Natural killer cell (primary cell): Measurements from ENCODE around the gene SHC2. TPM values are rescaled to one million over a fixed set of nuclear protein-coding genes. Genes with fewer than 3 reads are reported as not detected.

Experiments
- ATAC-seq, 3 donors: fragments of 150-1000 bp in 2 of 3; fragments of 200-7000 bp in 1 of 3; cut with Tn5 transposase; 1 replicate in 1 of 3; 2 replicates in 2 of 3; pipeline ENCODE4 v1.10.0; 2021; ENCODE audit warnings: mild to moderate bottlenecking in 2 of 3, moderate library complexity in 2 of 3
- DNase-seq, 2 donors: peaks; one replicate each; pipeline versions ENCODE4 v3.0.0 to v3.0.0-alpha.2; 2013 to 2021; ENCODE audit warnings: mixed read lengths in 1 of 2
- H3K27ac ChIP-seq: one replicate; pipeline ENCODE4 v1.5.1; 2013; ENCODE audit warnings: mild to moderate bottlenecking, low read length
- H3K27me3 ChIP-seq: one replicate; pipeline ENCODE4 v1.6.1; 2013; ENCODE audit warnings: low read length; ENCODE audit not compliant: control insufficient read depth, insufficient read depth
- H3K36me3 ChIP-seq: one replicate; pipeline ENCODE4 v1.6.1; 2013; ENCODE audit warnings: low read length; ENCODE audit not compliant: control insufficient read depth, insufficient read depth
- H3K4me1 ChIP-seq: one replicate; pipeline ENCODE4 v1.6.1; 2013; ENCODE audit warnings: low read length; ENCODE audit not compliant: control insufficient read depth, insufficient read depth
- H3K4me3 ChIP-seq: one replicate; pipeline ENCODE4 v1.5.1; 2013; ENCODE audit warnings: low read length
- H3K9me3 ChIP-seq: one replicate; pipeline ENCODE4 v1.6.1; 2013; ENCODE audit warnings: low read length; ENCODE audit not compliant: control insufficient read depth, insufficient read depth
- H3K27ac Mint-ChIP-seq, 2 donors: one replicate each; pipeline ENCODE4 v1.8.0; 2022; ENCODE audit warnings: mild to moderate bottlenecking in 2 of 2, mixed read lengths in 2 of 2, moderate library complexity in 1 of 2
- H3K27me3 Mint-ChIP-seq, 2 donors: one replicate each; pipeline ENCODE4 v1.8.0; 2022; ENCODE audit warnings: low read depth in 2 of 2, mixed read lengths in 2 of 2
- H3K36me3 Mint-ChIP-seq: one replicate; pipeline ENCODE4 v1.8.0; 2022; ENCODE audit warnings: mixed read lengths
- H3K4me1 Mint-ChIP-seq, 2 donors: one replicate each; pipeline ENCODE4 v1.8.0; 2022; ENCODE audit warnings: mixed read lengths in 2 of 2
- H3K4me3 Mint-ChIP-seq: one replicate; pipeline ENCODE4 v1.8.0; 2022; ENCODE audit warnings: mild to moderate bottlenecking, moderate library complexity, mixed read lengths
- H3K9me3 Mint-ChIP-seq, 2 donors: one replicate each; pipeline ENCODE4 v1.8.0; 2022; ENCODE audit warnings: mixed read lengths in 2 of 2
- CTCF ChIP-seq: fragments of 200-600 bp; IDR thresholded peaks from one replicate; pipeline ENCODE4 v1.8.0; 2022; ENCODE audit warnings: antibody characterized with exemption
- WGBS: methylation state at CpG from one replicate; pipeline ENCODE4 v1.1.7; 2013; ENCODE audit warnings: missing lambda C conversion rate; ENCODE audit not compliant: insufficient coverage; 5-methylcytosine and 5-hydroxymethylcytosine counted together
- intact Hi-C: fragments of 100-400 bp; cut with micrococcal nuclease; formaldehyde crosslinking; loops from one replicate; pipeline ENCODE4 v1.14.2; 2022
- total RNA-seq, 4 donors: library from RNA; stranded (reverse); fragments of 120-200 nt in 1 of 4; gene quantifications; one replicate each; pipeline versions ENCODE4 v1.2.3 to v1.2.4, GENCODE V29; 2013 to 2022

The SHC2 gene
- total RNA-seq, 3 donors from 2014 or later (not counting 1 experiment from before 2014, with no cell fraction given): 0.75 TPM; not detected in 2

DNA sequence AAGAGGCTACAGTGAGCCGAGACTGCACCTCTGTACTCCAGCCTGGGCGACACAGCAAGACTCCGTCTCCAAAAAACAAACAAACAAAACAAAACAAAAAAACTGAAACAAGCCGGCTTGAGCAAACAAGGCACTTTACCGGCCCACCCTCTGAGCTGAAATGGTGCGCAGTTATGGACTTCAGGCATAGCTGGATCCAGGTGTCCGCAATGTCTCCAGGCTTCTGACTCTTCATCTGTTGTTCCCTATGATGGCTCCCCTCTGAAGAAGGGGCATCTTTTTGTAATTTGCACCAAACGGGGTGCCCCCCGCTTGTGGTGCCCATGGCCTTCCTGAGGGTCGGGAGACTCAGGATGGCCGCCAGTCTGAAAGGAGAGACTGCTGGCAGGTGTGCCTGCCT is 58.0 kb downstream of the SHC2 start:
- Mint-ChIP-seq H3K9me3 (no peaks in the 10 kb centered on the region), H3K27ac (no peak overlapping the region)

GRCh38 chr19:401866-402511 is 58.8 kb downstream of the SHC2 start:
- H3K9me3 ChIP-seq: no peaks in the 10 kb centered on the region
- DNase-seq: no peak
- Mint-ChIP-seq H3K4me3 (no peak overlapping the region), H3K36me3 (no peaks in the 10 kb centered on the region), H3K4me1 (no peaks in the 10 kb centered on the region), H3K9me3 (no peaks in the 10 kb centered on the region), H3K27me3 (peaks cover 0 to 2% of the 10 kb centered on the region in 2 donors), H3K27ac (no peak overlapping the region)
- intact Hi-C loops: no loop called here
- no peak overlapping the region for H3K4me3 ChIP-seq
- ATAC-seq: no peak
- no peaks in the 10 kb centered on the region for H3K4me1 ChIP-seq
- no peak overlapping the region for H3K27ac ChIP-seq
- WGBS: 57% methylated on average over 38 of the region's 38 CpGs
- H3K27me3 ChIP-seq: peaks cover 2% of the 10 kb centered on the region
- no peak for TF ChIP-seq CTCF
- H3K36me3 ChIP-seq: no peaks in the 10 kb centered on the region

More for the DNA sequence above, 58.0 kb downstream of the SHC2 start:
- no peak for TF ChIP-seq CTCF
- Histone ChIP-seq H3K36me3 (no peaks in the 10 kb centered on the region), H3K4me3 (no peak overlapping the region), H3K4me1 (no peaks in the 10 kb centered on the region), H3K9me3 (no peaks in the 10 kb centered on the region), H3K27ac (no peak overlapping the region), H3K27me3 (peaks cover 3% of the 10 kb centered on the region)
- intact Hi-C loops: no loop called here
- no peak for DNase-seq
- Mint-ChIP-seq H3K36me3 (no peaks in the 10 kb centered on the region), H3K4me3 (no peak overlapping the region), H3K27me3 (peaks cover 0 to 2% of the 10 kb centered on the region in 2 donors), H3K4me1 (no peaks in the 10 kb centered on the region)
- ATAC-seq: no peak
- WGBS: 86% methylated on average over 11 of the region's 11 CpGs

DNA sequence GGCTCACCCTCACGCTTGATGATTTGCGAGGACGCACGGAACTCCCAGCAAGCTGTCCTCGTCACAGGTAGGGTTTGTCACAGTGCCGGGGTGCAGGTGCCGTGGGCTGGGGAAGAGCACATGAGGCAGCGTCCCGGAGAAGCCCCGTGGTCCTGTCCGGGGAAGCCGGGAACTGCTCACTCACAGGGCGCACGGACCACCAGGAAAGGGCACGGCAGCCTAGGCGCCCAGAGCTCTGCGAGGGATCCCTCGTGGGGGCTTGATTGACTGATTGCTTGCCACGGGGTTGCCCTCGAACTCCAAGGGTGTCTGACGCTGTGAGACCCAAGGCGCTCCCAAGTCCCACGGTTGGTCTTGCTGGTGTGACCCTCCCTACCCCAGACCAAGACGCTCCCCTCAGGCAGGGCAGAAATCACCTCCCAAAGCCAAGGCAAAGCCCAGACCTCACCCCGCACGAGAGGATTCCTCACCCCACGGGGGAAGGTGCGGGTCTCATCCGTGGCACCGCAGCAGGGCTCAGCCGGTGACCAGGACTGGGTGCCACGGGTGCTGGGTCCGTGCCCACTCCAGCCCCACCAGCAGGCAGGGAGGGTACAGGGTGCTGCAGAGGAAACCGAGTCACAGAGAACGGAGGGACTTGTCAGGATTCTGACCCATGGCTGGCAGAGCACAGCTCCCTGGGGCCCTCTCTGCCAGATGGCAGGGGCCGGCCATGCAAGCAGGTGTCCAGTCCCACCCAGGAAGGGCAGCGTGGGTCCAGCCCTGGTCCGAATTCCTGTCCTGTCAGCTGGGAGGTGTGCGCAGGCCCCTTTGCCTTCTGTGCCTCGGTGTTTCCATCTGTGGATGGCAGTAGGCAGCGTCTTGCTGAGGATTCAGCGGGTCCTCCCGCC is 59.6 kb downstream of the SHC2 start:
- no peaks in the 10 kb centered on the region for H3K36me3 Mint-ChIP-seq
- no peak overlapping the region for H3K27ac Mint-ChIP-seq
- H3K4me3 Mint-ChIP-seq: no peak overlapping the region
- peaks cover 0 to 2% of the 10 kb centered on the region in 2 donors for H3K27me3 Mint-ChIP-seq
- no peak for ATAC-seq
- H3K4me3 ChIP-seq: no peak overlapping the region
- H3K9me3 ChIP-seq: no peaks in the 10 kb centered on the region
- no peaks in the 10 kb centered on the region for H3K4me1 Mint-ChIP-seq
- TF ChIP-seq CTCF: no peak
- no peak overlapping the region for H3K27ac ChIP-seq
- peaks cover 2% of the 10 kb centered on the region for H3K27me3 ChIP-seq
- H3K36me3 ChIP-seq: no peaks in the 10 kb centered on the region
- intact Hi-C loops: no loop called here
- DNase-seq: no peak
- no peaks in the 10 kb centered on the region for H3K9me3 Mint-ChIP-seq
- no peaks in the 10 kb centered on the region for H3K4me1 ChIP-seq
- WGBS: 88% methylated on average over 43 of the region's 43 CpGs
